Breast epithelium (tissue), 4 donors: ENCODE results near the gene CIT. TPM values are rescaled to one million over a fixed set of nuclear protein-coding genes. Genes with fewer than 3 reads are reported as not detected.

Experiments
- DNase-seq, 2 donors: peaks; one replicate each; pipeline ENCODE4 v3.0.0-alpha.2; 2019; ENCODE audit warnings: low spot score in 2 of 2
- H3K27ac ChIP-seq, 2 donors: fragments of 200-600 bp; sonication (generic) in 1 of 2; one replicate each; pipeline ENCODE4 v1.5.1; 2016 to 2019; ENCODE audit warnings: mild to moderate bottlenecking in 1 of 2
- H3K27me3 ChIP-seq, 2 donors: fragments of 200-600 bp; sonication (generic) in 1 of 2; one replicate each; pipeline versions ENCODE4 v1.5.1 to v1.6.0; 2017 to 2019; ENCODE audit warnings: control low read depth in 1 of 2, mild to moderate bottlenecking in 1 of 2
- H3K36me3 ChIP-seq: fragments of 200-600 bp; one replicate; pipeline ENCODE4 v1.5.1; 2019
- H3K4me1 ChIP-seq, 2 donors: fragments of 200-600 bp; sonication (generic); one replicate each; pipeline ENCODE4 v1.5.1; 2016 to 2019; ENCODE audit warnings: control low read depth in 1 of 2
- H3K4me3 ChIP-seq, 3 donors: fragments of 200-600 bp; sonication (generic); 1 replicate in 2 of 3; 2 replicates in 1 of 3; pipeline ENCODE4 v1.5.1; 2016 to 2019; ENCODE audit warnings: mild to moderate bottlenecking in 3 of 3, moderate library complexity in 2 of 3
- H3K9me3 ChIP-seq, 2 donors: fragments of 200-600 bp; sonication (generic) in 1 of 2; one replicate each; pipeline ENCODE4 v1.5.1; 2016 to 2019; ENCODE audit warnings: control low read depth in 1 of 2
- POLR2A ChIP-seq: fragments of 450-650 bp; IDR thresholded peaks from one replicate; pipeline ENCODE4 v1.6.1; 2016; ENCODE audit warnings: antibody characterized with exemption, mild to moderate bottlenecking, moderate library complexity
- POLR2AphosphoS5 ChIP-seq, 3 donors: sonication (generic); formaldehyde crosslinking; IDR thresholded peaks; one replicate each; pipeline ENCODE4 v1.6.1; 2017; ENCODE audit warnings: antibody characterized with exemption in 3 of 3
- intact Hi-C: fragments of 100-400 bp; cut with DNase I; formaldehyde crosslinking; loops from one replicate; pipeline ENCODE4 v1.15.1; 2023; ENCODE audit warnings: low total_unique reads
- total RNA-seq, 3 donors: library from RNA; depleted of rRNA; stranded (reverse); fragments of >200 nt; gene quantifications; one replicate each; pipeline ENCODE4 v1.1.0, GENCODE V29; 2016
- TF ChIP-seq, protein P1 (sequence below), 3 donors: fragments of 450-650 bp; IDR thresholded peaks; one replicate each; pipeline ENCODE4 v1.5.1; 2016 to 2017; ENCODE audit warnings: antibody characterized with exemption in 3 of 3, mild to moderate bottlenecking in 3 of 3, moderate library complexity in 3 of 3

CIT gene
- total RNA-seq, 3 donors from 2014 or later: 1.3 to 9.5 (median 2.4) TPM

DNA sequence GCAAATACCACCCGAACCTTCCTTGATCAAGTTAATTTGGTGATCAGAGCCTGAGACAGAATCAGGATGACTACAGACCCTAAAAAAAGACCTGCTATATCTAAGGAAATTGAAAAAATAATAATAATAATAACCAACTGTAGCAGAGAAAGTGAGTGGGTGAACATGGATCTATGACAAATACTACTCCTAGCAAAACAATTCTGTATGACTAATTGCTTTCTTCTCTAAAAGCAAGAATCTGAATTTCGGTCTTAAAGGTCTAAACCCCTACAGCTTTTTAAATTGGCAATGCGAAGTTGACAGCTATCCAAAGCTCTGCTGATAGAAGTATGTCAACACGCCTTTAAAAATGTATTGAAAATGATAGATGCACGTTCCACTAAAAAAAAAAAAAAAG, 107.0 kb downstream of the CIT start:
- Histone ChIP-seq H3K36me3 (no peaks in the 10 kb centered on the region), H3K4me1 (no peaks in the 10 kb centered on the region), H3K9me3 (no peaks in the 10 kb centered on the region), H3K27me3 (no peaks in the 10 kb centered on the region), H3K27ac (no peak overlapping the region), H3K4me3 (no peak overlapping the region)
- DNase-seq: no peak
- TF ChIP-seq, protein P1, sequence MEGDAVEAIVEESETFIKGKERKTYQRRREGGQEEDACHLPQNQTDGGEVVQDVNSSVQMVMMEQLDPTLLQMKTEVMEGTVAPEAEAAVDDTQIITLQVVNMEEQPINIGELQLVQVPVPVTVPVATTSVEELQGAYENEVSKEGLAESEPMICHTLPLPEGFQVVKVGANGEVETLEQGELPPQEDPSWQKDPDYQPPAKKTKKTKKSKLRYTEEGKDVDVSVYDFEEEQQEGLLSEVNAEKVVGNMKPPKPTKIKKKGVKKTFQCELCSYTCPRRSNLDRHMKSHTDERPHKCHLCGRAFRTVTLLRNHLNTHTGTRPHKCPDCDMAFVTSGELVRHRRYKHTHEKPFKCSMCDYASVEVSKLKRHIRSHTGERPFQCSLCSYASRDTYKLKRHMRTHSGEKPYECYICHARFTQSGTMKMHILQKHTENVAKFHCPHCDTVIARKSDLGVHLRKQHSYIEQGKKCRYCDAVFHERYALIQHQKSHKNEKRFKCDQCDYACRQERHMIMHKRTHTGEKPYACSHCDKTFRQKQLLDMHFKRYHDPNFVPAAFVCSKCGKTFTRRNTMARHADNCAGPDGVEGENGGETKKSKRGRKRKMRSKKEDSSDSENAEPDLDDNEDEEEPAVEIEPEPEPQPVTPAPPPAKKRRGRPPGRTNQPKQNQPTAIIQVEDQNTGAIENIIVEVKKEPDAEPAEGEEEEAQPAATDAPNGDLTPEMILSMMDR (IDR thresholded peaks at IDR 0.05): no peak
- TF ChIP-seq POLR2AphosphoS5 (IDR thresholded peaks at IDR 0.05): no peak
- intact Hi-C loops: no loop called here

DNA sequence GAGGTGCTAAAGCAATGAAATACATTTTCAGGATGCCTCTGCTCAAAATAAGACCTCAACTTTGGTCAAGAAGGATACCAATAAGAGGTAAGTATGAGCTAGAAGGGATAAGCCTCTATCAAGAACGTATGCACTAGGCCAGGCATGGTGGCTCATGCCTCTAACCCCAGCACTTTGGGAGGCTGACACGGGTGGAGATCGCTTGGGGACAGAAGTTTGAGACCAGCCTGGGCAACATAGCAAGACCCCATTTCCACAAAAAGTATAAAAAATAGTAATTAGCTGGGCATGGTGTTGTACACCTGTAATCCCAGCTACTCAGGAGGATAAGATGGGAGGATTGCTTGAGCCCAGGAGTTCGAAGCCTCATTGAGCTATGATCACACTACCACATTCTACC, 114.5 kb downstream of the CIT start:
- Histone ChIP-seq H3K36me3 (no peaks in the 10 kb centered on the region), H3K9me3 (no peaks in the 10 kb centered on the region), H3K27me3 (no peaks in the 10 kb centered on the region), H3K4me1 (no peaks in the 10 kb centered on the region), H3K4me3 (no peak overlapping the region), H3K27ac (no peak overlapping the region)
- intact Hi-C loops: no loop called here
- DNase-seq: no peak
- TF ChIP-seq POLR2A (no peak), POLR2AphosphoS5 (IDR thresholded peaks at IDR 0.05) (no peak)
- TF ChIP-seq, protein P1 (IDR thresholded peaks at IDR 0.05): no peak

DNA sequence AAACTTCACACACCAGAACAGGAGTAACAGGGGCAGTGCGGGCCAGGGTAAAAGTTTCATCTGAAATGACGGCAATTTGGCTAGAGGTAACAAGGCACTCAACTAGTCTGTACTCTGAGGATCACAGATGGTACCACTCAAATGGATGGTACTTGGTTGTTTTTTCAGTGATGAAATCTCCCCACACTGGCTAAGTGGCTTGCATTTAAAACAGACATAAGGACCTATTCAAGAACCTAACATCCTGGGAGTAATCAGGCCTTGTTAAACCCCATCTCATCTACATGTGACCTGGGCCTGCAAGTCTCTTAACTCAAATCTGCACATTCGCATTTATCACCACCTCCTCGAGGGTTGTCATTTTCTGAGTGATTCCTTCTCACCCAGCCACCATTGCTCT, 118.4 kb downstream of the CIT start:
- H3K27me3 ChIP-seq: no peaks in the 10 kb centered on the region
- H3K4me3 ChIP-seq: no peak overlapping the region
- H3K4me1 ChIP-seq: no peaks in the 10 kb centered on the region
- TF ChIP-seq, protein P1 (IDR thresholded peaks at IDR 0.05): no peak
- TF ChIP-seq POLR2A: no peak
- TF ChIP-seq POLR2AphosphoS5 (IDR thresholded peaks at IDR 0.05): no peak
- no peaks in the 10 kb centered on the region for H3K9me3 ChIP-seq
- intact Hi-C loops: no loop called here
- DNase-seq: no peak
- no peaks in the 10 kb centered on the region for H3K36me3 ChIP-seq
- no peak overlapping the region for H3K27ac ChIP-seq

DNA sequence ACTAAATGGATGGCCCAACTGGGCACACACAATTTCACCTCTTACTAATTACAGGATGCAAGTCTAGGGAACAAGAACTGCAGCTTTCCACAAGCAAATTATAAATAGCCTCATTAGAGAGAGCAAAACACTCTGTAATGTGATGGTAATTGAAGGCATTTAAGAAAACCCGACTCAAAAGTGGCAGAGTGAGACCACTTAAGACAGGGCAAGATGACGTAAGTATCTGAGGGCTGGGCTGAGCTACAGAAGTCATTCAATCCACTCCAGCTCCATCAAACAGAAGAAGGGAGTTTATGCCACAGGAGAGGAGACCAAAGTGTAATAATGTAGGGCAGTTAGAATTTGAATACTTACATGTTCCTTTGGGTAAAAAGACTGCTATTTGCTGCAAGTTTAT, 118.9 kb downstream of the CIT start:
- Histone ChIP-seq H3K9me3 (no peaks in the 10 kb centered on the region), H3K36me3 (no peaks in the 10 kb centered on the region), H3K27ac (no peak overlapping the region), H3K27me3 (no peaks in the 10 kb centered on the region), H3K4me3 (no peak overlapping the region), H3K4me1 (no peaks in the 10 kb centered on the region)
- DNase-seq: no peak
- TF ChIP-seq POLR2A (no peak), POLR2AphosphoS5 (IDR thresholded peaks at IDR 0.05) (no peak)
- intact Hi-C loops: no loop called here

DNA sequence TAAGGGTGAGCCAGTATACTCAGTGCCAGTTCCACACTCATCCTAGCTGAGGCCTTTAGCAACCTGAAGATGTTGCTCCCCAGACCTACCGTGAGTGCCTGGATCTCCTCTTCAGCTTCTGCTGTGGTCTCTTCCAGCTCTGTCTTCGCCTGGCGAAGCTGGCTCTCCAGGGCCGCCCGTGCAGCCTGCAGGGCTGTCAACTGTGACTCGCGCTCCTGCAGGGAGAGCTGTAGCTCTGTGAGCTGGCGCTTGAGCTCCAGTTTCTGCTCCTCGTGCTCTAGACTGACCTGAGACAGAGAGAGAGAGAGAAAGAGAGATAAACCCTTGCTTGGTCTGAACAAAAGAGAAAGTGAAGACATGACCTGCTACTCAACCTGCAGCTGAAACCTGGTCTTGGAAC, 125.2 kb downstream of the CIT start:
- no peak overlapping the region for H3K4me3 ChIP-seq
- no peaks in the 10 kb centered on the region for H3K27me3 ChIP-seq
- DNase-seq: no peak
- TF ChIP-seq, protein P1 (IDR thresholded peaks at IDR 0.05): no peak
- TF ChIP-seq POLR2AphosphoS5 (IDR thresholded peaks at IDR 0.05) (no peak), POLR2A (no peak)
- no peak overlapping the region for H3K27ac ChIP-seq
- no peaks in the 10 kb centered on the region for H3K4me1 ChIP-seq
- H3K9me3 ChIP-seq: no peaks in the 10 kb centered on the region
- intact Hi-C loops: no loop called here
- no peaks in the 10 kb centered on the region for H3K36me3 ChIP-seq

DNA sequence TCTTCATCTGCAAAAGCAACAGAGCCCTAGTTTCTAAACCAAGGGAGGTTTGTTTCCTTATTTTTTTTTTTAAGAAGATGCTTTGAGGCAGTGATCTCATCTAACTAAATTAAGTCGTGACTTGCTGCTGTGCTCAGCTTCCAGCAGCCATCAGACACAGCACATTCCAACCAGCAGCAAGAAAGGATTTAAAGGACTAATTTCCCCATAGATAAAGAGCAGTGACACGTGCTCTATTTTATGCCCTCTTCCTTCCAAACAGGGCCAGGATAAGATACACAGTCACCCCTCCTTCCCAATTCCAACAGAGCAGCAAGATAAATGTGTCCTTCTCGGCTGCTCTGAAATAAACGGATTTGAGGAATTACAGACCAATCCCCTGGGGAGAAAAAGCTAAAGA, 127.5 kb downstream of the CIT start:
- no peaks in the 10 kb centered on the region for H3K36me3 ChIP-seq
- TF ChIP-seq, protein P1 (IDR thresholded peaks at IDR 0.05): no peak
- TF ChIP-seq POLR2A (no peak), POLR2AphosphoS5 (IDR thresholded peaks at IDR 0.05) (no peak)

More for the DNA sequence above, 127.5 kb downstream of the CIT start:
- no peak for DNase-seq
- no peak overlapping the region for H3K27ac ChIP-seq
- H3K27me3 ChIP-seq: no peaks in the 10 kb centered on the region
- intact Hi-C loops: no loop called here
- peaks cover 0 to 9% of the 10 kb centered on the region in 2 donors for H3K9me3 ChIP-seq
- H3K4me3 ChIP-seq: no peak overlapping the region
- H3K4me1 ChIP-seq: no peaks in the 10 kb centered on the region
